AG08395 (cell line): ENCODE results near the gene PTCHD4.
"Not testable (repeated sequence)": the region's sequence is repeated elsewhere in the genome, so short reads cannot be mapped to it uniquely, and the experiment has no call there.

ENCODE experiments used
- DNase-seq: peaks from one replicate; pipeline ENCODE4 v3.0.0; 2012; ENCODE audit warnings: mixed read lengths, low spot score

Gene PTCHD4

GRCh38 chr6:48111143-48111506 is at the start of gene PTCHD4:
Gene PTCHD4 (minus strand): TSS chr6:48111197. CDS start chr6:48068957, 42,240 bp downstream.
- peak; percentile 31 for DNase-seq

GRCh38 chr6:48151142-48151541 is 40.1 kb upstream of the PTCHD4 start:
- DNase-seq = no peak

- no peak for DNase-seq
Measured at GRCh38 chr6:48150701-48151100, 39.7 kb upstream of the PTCHD4 start.

GRCh38 chr6:48147051-48147450 is 36.1 kb upstream of the PTCHD4 start:
- DNase-seq = no peak

GRCh38 chr6:48144021-48144420 is 33.0 kb upstream of the PTCHD4 start:
- DNase-seq = no peak

- DNase-seq = no peak
Measured at GRCh38 chr6:48141975-48142374, 31.0 kb upstream of the PTCHD4 start.

- no peak for DNase-seq
Measured at GRCh38 chr6:48139818-48140614, 29.0 kb upstream of the PTCHD4 start.

GRCh38 chr6:48136856-48137255 is 25.9 kb upstream of the PTCHD4 start:
- DNase-seq = no peak

GRCh38 chr6:48135323-48136084 is 24.5 kb upstream of the PTCHD4 start:
- DNase-seq = no peak

GRCh38 chr6:48134246-48134645 is 23.2 kb upstream of the PTCHD4 start:
- no peak for DNase-seq

GRCh38 chr6:48123601-48124000 is 12.6 kb upstream of the PTCHD4 start:
- DNase-seq = no peak

- not testable (repeated sequence) for DNase-seq
Measured at GRCh38 chr6:48121983-48122749, 11.2 kb upstream of the PTCHD4 start.

GRCh38 chr6:48116699-48117645 is 6.0 kb upstream of the PTCHD4 start:
- DNase-seq = no peak

- DNase-seq = no peak
Measured at GRCh38 chr6:48113130-48113529, 2.1 kb upstream of the PTCHD4 start.

GRCh38 chr6:48111575-48111974 is 578 bp upstream of the PTCHD4 start:
- DNase-seq = no peak

- DNase-seq = no peak
Measured at GRCh38 chr6:48110436-48111142, 408 bp downstream of the PTCHD4 start.

GRCh38 chr6:48109944-48110343 is 1.1 kb downstream of the PTCHD4 start:
- no peak for DNase-seq

GRCh38 chr6:48102476-48103195 is 8.4 kb downstream of the PTCHD4 start:
- DNase-seq = not testable (repeated sequence)

- no peak for DNase-seq
Measured at GRCh38 chr6:48101290-48101689, 9.7 kb downstream of the PTCHD4 start.

GRCh38 chr6:48100588-48100895 is 10.5 kb downstream of the PTCHD4 start:
- DNase-seq = no peak
